ENCODE data around the gene CELF2. TPM values are rescaled to one million over a fixed set of nuclear protein-coding genes. Genes with fewer than 3 reads are reported as not detected.
A peak's percentile ranks its signal among the peaks of the same experiment; 100 is the strongest.

CELF2 gene
- total RNA-seq, 3 donors from 2014 or later (not counting 1 experiment from before 2014, with no cell fraction given): 282 to 298 (median 295) TPM

GRCh38 chr10:11142777-11143176 is 125.1 kb downstream of the CELF2 start:
- no peaks in the 10 kb centered on the region for H3K36me3 Mint-ChIP-seq
- Histone ChIP-seq H3K4me3 (ENCODE audit: low read length) (no peak overlapping the region), H3K4me1 (ENCODE audit: control insufficient read depth, insufficient read depth, low read length) (peaks cover 50% of the 10 kb centered on the region), H3K36me3 (ENCODE audit: control insufficient read depth, insufficient read depth, low read length) (no peaks in the 10 kb centered on the region), H3K9me3 (ENCODE audit: control insufficient read depth, insufficient read depth, low read length) (no peaks in the 10 kb centered on the region), H3K27me3 (ENCODE audit: control insufficient read depth, insufficient read depth, low read length) (no peaks in the 10 kb centered on the region), H3K27ac (ENCODE audit: low read length) (peak overlapping the region; percentile 35)
- peak overlapping the region; percentile 60 to 92 for H3K27ac Mint-ChIP-seq
- 64% methylated on average over 8 of the region's 8 CpGs for WGBS (ENCODE audit: insufficient coverage)
- peak overlapping the region; percentile 0 for H3K4me3 Mint-ChIP-seq
- ATAC-seq (no peak), DNase-seq (peak in 1 of 2 donors; percentile 66)
- no peaks in the 10 kb centered on the region for H3K9me3 Mint-ChIP-seq
- peaks cover 70% of the 10 kb centered on the region in 2 donors for H3K4me1 Mint-ChIP-seq
- no peaks in the 10 kb centered on the region for H3K27me3 Mint-ChIP-seq (ENCODE audit: low read depth in 2 of 2)
- intact Hi-C loops (cut with micrococcal nuclease): no loop called here
- TF ChIP-seq CTCF (IDR thresholded peaks at IDR 0.05): no peak

- ATAC-seq (no peak), DNase-seq (peak in 1 of 2 donors; percentile 12)
- no peaks in the 10 kb centered on the region for H3K36me3 Mint-ChIP-seq
- peaks cover 54% of the 10 kb centered on the region for H3K4me1 ChIP-seq (ENCODE audit: control insufficient read depth, insufficient read depth, low read length)
- H3K27me3 Mint-ChIP-seq (ENCODE audit: low read depth in 2 of 2): no peaks in the 10 kb centered on the region
- TF ChIP-seq CTCF (IDR thresholded peaks at IDR 0.05): no peak
- no peak overlapping the region for H3K4me3 ChIP-seq (ENCODE audit: low read length)
- no peaks in the 10 kb centered on the region for H3K27me3 ChIP-seq (ENCODE audit: control insufficient read depth, insufficient read depth, low read length)
- H3K36me3 ChIP-seq (ENCODE audit: control insufficient read depth, insufficient read depth, low read length): no peaks in the 10 kb centered on the region
- H3K27ac ChIP-seq (ENCODE audit: low read length): peak overlapping the region; percentile 35
- peak overlapping the region; percentile 60 to 92 for H3K27ac Mint-ChIP-seq
- H3K9me3 ChIP-seq (ENCODE audit: control insufficient read depth, insufficient read depth, low read length): no peaks in the 10 kb centered on the region
- H3K9me3 Mint-ChIP-seq: no peaks in the 10 kb centered on the region
- peak overlapping the region; percentile 0 for H3K4me3 Mint-ChIP-seq
- intact Hi-C loops (cut with micrococcal nuclease): no loop called here
- H3K4me1 Mint-ChIP-seq: peaks cover 75% of the 10 kb centered on the region in 2 donors
- 60% methylated on average over 5 of the region's 5 CpGs for WGBS (ENCODE audit: insufficient coverage)
These were observed 125.6 kb downstream of the CELF2 start for GRCh38 chr10:11143242-11143641.

GRCh38 chr10:11144626-11145494 is 127.2 kb downstream of the CELF2 start:
- H3K27me3 ChIP-seq (ENCODE audit: control insufficient read depth, insufficient read depth, low read length): no peaks in the 10 kb centered on the region
- no peaks in the 10 kb centered on the region for H3K36me3 ChIP-seq (ENCODE audit: control insufficient read depth, insufficient read depth, low read length)
- peak overlapping the region; percentile 74 for H3K27ac ChIP-seq (ENCODE audit: low read length)
- H3K4me1 Mint-ChIP-seq: peaks cover 87 to 91% of the 10 kb centered on the region in 2 donors
- DNase-seq (no peak), ATAC-seq (peak; percentile 2 to 4 (median 3))
- H3K27me3 Mint-ChIP-seq (ENCODE audit: low read depth in 2 of 2): no peaks in the 10 kb centered on the region
- H3K9me3 Mint-ChIP-seq: no peaks in the 10 kb centered on the region
- no peak for TF ChIP-seq CTCF (IDR thresholded peaks at IDR 0.05)
- peak overlapping the region; percentile 87 for H3K4me3 Mint-ChIP-seq
- H3K36me3 Mint-ChIP-seq: no peaks in the 10 kb centered on the region
- H3K9me3 ChIP-seq (ENCODE audit: control insufficient read depth, insufficient read depth, low read length): no peaks in the 10 kb centered on the region
- 58% methylated on average over 10 of the region's 11 CpGs for WGBS (ENCODE audit: insufficient coverage)
- peaks cover 68% of the 10 kb centered on the region for H3K4me1 ChIP-seq (ENCODE audit: control insufficient read depth, insufficient read depth, low read length)
- H3K4me3 ChIP-seq (ENCODE audit: low read length): no peak overlapping the region
- peak overlapping the region; percentile 92 to 94 for H3K27ac Mint-ChIP-seq
- intact Hi-C loops (cut with micrococcal nuclease): loop anchor here (1.0 to 5.0 kb wide), 3 partner anchors 21 to 62 kb away; no protein-coding TSS in a partner anchor
